H9 (cell line): ENCODE measurements around the gene GRIK3. TPM values are rescaled to one million over a fixed set of nuclear protein-coding genes. Genes with fewer than 3 reads are reported as not detected.

Experiments
- DNase-seq: peaks from one replicate; pipeline ENCODE4 v3.0.0-alpha.2; 2017
- H2AFZ ChIP-seq: one replicate; pipeline ENCODE4 v1.6.1; 2013; ENCODE audit warnings: mild to moderate bottlenecking, low read length, control low read depth, moderate library complexity
- H2AK5ac ChIP-seq: 2 replicates; pipeline ENCODE4 v1.6.1; 2013; ENCODE audit warnings: low read length, control low read depth, mixed read lengths; ENCODE audit not compliant: insufficient read length
- H2BK120ac ChIP-seq: one replicate; pipeline ENCODE4 v1.6.1; 2013; ENCODE audit warnings: low read depth, mild to moderate bottlenecking, low read length, control low read depth, inconsistent platforms; ENCODE audit not compliant: poor library complexity, severe bottlenecking
- H2BK12ac ChIP-seq: 2 replicates; pipeline ENCODE4 v1.6.1; 2013; ENCODE audit warnings: low read length, control low read depth, mixed read lengths, low read depth; ENCODE audit not compliant: insufficient read length
- H2BK15ac ChIP-seq: 2 replicates; pipeline ENCODE4 v1.6.1; 2013; ENCODE audit warnings: low read depth, low read length, control low read depth
- H2BK20ac ChIP-seq: one replicate; pipeline ENCODE4 v1.6.1; 2013; ENCODE audit warnings: low read depth, mild to moderate bottlenecking, low read length, control low read depth, inconsistent platforms; ENCODE audit not compliant: poor library complexity, severe bottlenecking
- H2BK5ac ChIP-seq: 2 replicates; pipeline ENCODE4 v1.6.1; 2013; ENCODE audit warnings: low read length, control low read depth, mixed read lengths; ENCODE audit not compliant: insufficient read length
- H3K14ac ChIP-seq: 2 replicates; pipeline ENCODE4 v1.6.1; 2013; ENCODE audit warnings: low read length, control low read depth; ENCODE audit not compliant: insufficient read depth
- H3K18ac ChIP-seq: 2 replicates; pipeline ENCODE4 v1.6.1; 2013; ENCODE audit warnings: low read depth, mild to moderate bottlenecking, mixed read lengths, low read length, control low read depth; ENCODE audit not compliant: insufficient read length
- H3K23ac ChIP-seq: 2 replicates; pipeline ENCODE4 v1.6.1; 2013; ENCODE audit warnings: low read length, control low read depth, mixed read lengths, low read depth; ENCODE audit not compliant: insufficient read length
- H3K23me2 ChIP-seq: 2 replicates; pipeline ENCODE4 v1.6.1; 2013; ENCODE audit warnings: low read depth, mild to moderate bottlenecking, mixed read lengths, low read length, control low read depth; ENCODE audit not compliant: insufficient read length, poor library complexity, severe bottlenecking
- H3K27ac ChIP-seq: 2 replicates; pipeline ENCODE4 v1.5.1; 2013; ENCODE audit warnings: low read length, control low read depth, mixed read lengths, low read depth; ENCODE audit not compliant: insufficient read length
- H3K27me3 ChIP-seq: 2 replicates; pipeline ENCODE4 v1.6.1; 2013; ENCODE audit warnings: low read length, control low read depth, inconsistent platforms; ENCODE audit not compliant: insufficient read depth
- H3K4ac ChIP-seq: 2 replicates; pipeline ENCODE4 v1.6.1; 2013; ENCODE audit warnings: low read depth, mild to moderate bottlenecking, control low read depth, inconsistent platforms, low read length, moderate library complexity
- H3K4me1 ChIP-seq: 2 replicates; pipeline ENCODE4 v1.6.1; 2013; ENCODE audit warnings: low read length, control low read depth, inconsistent platforms; ENCODE audit not compliant: insufficient read depth
- H3K4me2 ChIP-seq: 2 replicates; pipeline ENCODE4 v1.6.1; 2013; ENCODE audit warnings: low read length, control low read depth, mixed read lengths; ENCODE audit not compliant: insufficient read length, insufficient read depth
- H3K56ac ChIP-seq: 2 replicates; pipeline ENCODE4 v1.6.1; 2013; ENCODE audit warnings: low read depth, mild to moderate bottlenecking, mixed read lengths, low read length, control low read depth; ENCODE audit not compliant: insufficient read length
- H3K79me1 ChIP-seq: 2 replicates; pipeline ENCODE4 v1.6.1; 2013; ENCODE audit warnings: low read depth, mild to moderate bottlenecking, moderate library complexity, low read length, control low read depth, inconsistent platforms; ENCODE audit not compliant: insufficient read depth, poor library complexity, severe bottlenecking
- H3K79me2 ChIP-seq: 2 replicates; pipeline ENCODE4 v1.6.1; 2013; ENCODE audit warnings: low read length, control low read depth, inconsistent platforms; ENCODE audit not compliant: insufficient read depth
- H3K9ac ChIP-seq: 2 replicates; pipeline ENCODE4 v1.6.1; 2013; ENCODE audit warnings: low read length, control low read depth, mixed read lengths; ENCODE audit not compliant: insufficient read length; ENCODE audit errors: extremely low read depth
- H3K9me3 ChIP-seq: one replicate; pipeline ENCODE4 v1.6.1; 2013; ENCODE audit warnings: low read depth, low read length, inconsistent platforms; ENCODE audit not compliant: control insufficient read depth
- H3T11ph ChIP-seq: one replicate; pipeline ENCODE4 v1.6.1; 2013; ENCODE audit warnings: mild to moderate bottlenecking, low read length, control low read depth, inconsistent platforms
- H4K20me1 ChIP-seq: one replicate; pipeline ENCODE4 v1.6.1; 2013; ENCODE audit not compliant: control insufficient read depth, insufficient read length, insufficient read depth
- H4K5ac ChIP-seq: 2 replicates; pipeline ENCODE4 v1.6.1; 2013; ENCODE audit warnings: low read depth, mild to moderate bottlenecking, mixed read lengths, low read length, control low read depth; ENCODE audit not compliant: insufficient read length
- H4K8ac ChIP-seq: replicated peaks from 2 replicates; pipeline ENCODE4 v1.6.1; 2013; ENCODE audit warnings: low read length, control low read depth, mixed read lengths, low read depth; ENCODE audit not compliant: insufficient read length
- H4K91ac ChIP-seq: 2 replicates; pipeline ENCODE4 v1.6.1; 2013; ENCODE audit warnings: low read depth, mild to moderate bottlenecking, moderate library complexity, mixed read lengths, low read length, control low read depth; ENCODE audit not compliant: insufficient read length
- H3K27ac Mint-ChIP-seq, 3 experiments: 2 replicates in 2 of 3; 3 replicates in 1 of 3; pipeline ENCODE4 v1.8.0; 2020 to 2021; ENCODE audit warnings: mixed read lengths in 3 of 3, mild to moderate bottlenecking in 1 of 3, moderate library complexity in 1 of 3
- H3K27me3 Mint-ChIP-seq: 2 replicates; pipeline ENCODE4 v1.8.0; 2021; ENCODE audit warnings: low read depth, mild to moderate bottlenecking, moderate library complexity, mixed read lengths
- H3K36me3 Mint-ChIP-seq, 3 experiments: 2 replicates in 2 of 3; 3 replicates in 1 of 3; pipeline ENCODE4 v1.8.0; 2020 to 2021; ENCODE audit warnings: low read depth in 3 of 3, mixed read lengths in 3 of 3; ENCODE audit not compliant: insufficient read depth in 1 of 3
- H3K4me1 Mint-ChIP-seq, 2 experiments: 2 replicates each; pipeline ENCODE4 v1.8.0; 2020; ENCODE audit warnings: mixed read lengths in 2 of 2
- H3K4me3 Mint-ChIP-seq, 2 experiments: 2 replicates in 1 of 2; 3 replicates in 1 of 2; pipeline ENCODE4 v1.8.0; 2020 to 2021; ENCODE audit warnings: mild to moderate bottlenecking in 2 of 2, mixed read lengths in 2 of 2, moderate library complexity in 1 of 2
- H3K9me3 Mint-ChIP-seq, 2 experiments: 2 replicates in 1 of 2; 3 replicates in 1 of 2; pipeline ENCODE4 v1.8.0; 2020; ENCODE audit warnings: mild to moderate bottlenecking in 2 of 2, mixed read lengths in 2 of 2, moderate library complexity in 1 of 2
- WGBS: extraction: QIAGEN DNeasy Blood & Tissue Kit; methylation state at CpG from one replicate; pipeline ENCODE4 v1.1.7; 2013; ENCODE audit warnings: missing lambda C conversion rate, low lambda C conversion rate, mixed read lengths; ENCODE audit not compliant: insufficient read length; ENCODE audit errors: extremely low coverage; 5-methylcytosine and 5-hydroxymethylcytosine counted together
- total RNA-seq: library from RNA; stranded (reverse); gene quantifications from 2 replicates; pipeline ENCODE4 v1.2.1, GENCODE V29; 2021
- TF ChIP-seq, protein P1 (sequence below): fragments of 200-600 bp; sonication (generic); conservative IDR thresholded peaks from 3 replicates; pipeline ENCODE4 v1.8.0; 2021; ENCODE audit warnings: antibody characterized with exemption, mild to moderate bottlenecking

The GRIK3 gene
- total RNA-seq, 1 experiment from 2014 or later, result 1.7 TPM

DNA sequence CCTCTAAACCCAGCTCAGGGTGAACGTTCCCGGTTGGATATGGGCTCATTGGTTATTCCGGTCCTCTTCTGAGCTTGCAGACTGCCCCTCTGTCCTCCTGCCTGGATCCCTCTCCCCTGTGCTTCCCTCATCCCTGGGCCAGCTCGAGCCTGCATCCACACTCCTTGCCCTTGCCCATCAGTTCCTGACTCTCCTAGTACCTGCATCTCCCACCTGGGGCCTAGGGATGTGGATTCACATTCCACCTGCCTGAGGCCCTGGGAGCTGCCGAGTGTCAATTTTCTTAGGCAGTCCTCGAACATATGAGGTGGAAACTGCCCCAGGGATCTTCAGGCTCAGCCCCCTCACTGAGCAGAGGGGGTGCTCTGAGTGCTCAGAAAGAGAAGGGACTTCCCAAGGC is 252.2 kb downstream of the GRIK3 start:
- WGBS, result no CpG with 5 or more reads among the region's 6 CpGs
- Histone ChIP-seq H3T11ph (no peak overlapping the region), H3K9ac (no peak overlapping the region), H2AK5ac (no peak overlapping the region), H3K4me1 (no peaks in the 10 kb centered on the region), H3K79me1 (no peaks in the 10 kb centered on the region), H3K9me3 (no peaks in the 10 kb centered on the region), H2BK120ac (no peak overlapping the region), H4K91ac (no peak overlapping the region), H4K20me1 (no peaks in the 10 kb centered on the region), H2BK20ac (no peak overlapping the region), H3K23ac (no peak overlapping the region), H2BK12ac (no peak overlapping the region), H3K4ac (no peak overlapping the region), H4K5ac (no peak overlapping the region), H2BK15ac (no peak overlapping the region), H4K8ac (no peak overlapping the region), H3K14ac (no peak overlapping the region), H3K4me2 (no peak overlapping the region), H3K27me3 (no peaks in the 10 kb centered on the region), H3K79me2 (no peaks in the 10 kb centered on the region), H3K23me2 (no peaks in the 10 kb centered on the region), H3K56ac (no peak overlapping the region), H2BK5ac (no peak overlapping the region), H2AFZ (no peak overlapping the region), H3K27ac (no peak overlapping the region), H3K18ac (no peak overlapping the region)
- H3K27ac Mint-ChIP-seq, result peak overlapping the region in 1 of 3 experiments; percentile 8; a peak in 1 of 7 replicates
- DNase-seq, result no peak
- TF ChIP-seq, protein P1, sequence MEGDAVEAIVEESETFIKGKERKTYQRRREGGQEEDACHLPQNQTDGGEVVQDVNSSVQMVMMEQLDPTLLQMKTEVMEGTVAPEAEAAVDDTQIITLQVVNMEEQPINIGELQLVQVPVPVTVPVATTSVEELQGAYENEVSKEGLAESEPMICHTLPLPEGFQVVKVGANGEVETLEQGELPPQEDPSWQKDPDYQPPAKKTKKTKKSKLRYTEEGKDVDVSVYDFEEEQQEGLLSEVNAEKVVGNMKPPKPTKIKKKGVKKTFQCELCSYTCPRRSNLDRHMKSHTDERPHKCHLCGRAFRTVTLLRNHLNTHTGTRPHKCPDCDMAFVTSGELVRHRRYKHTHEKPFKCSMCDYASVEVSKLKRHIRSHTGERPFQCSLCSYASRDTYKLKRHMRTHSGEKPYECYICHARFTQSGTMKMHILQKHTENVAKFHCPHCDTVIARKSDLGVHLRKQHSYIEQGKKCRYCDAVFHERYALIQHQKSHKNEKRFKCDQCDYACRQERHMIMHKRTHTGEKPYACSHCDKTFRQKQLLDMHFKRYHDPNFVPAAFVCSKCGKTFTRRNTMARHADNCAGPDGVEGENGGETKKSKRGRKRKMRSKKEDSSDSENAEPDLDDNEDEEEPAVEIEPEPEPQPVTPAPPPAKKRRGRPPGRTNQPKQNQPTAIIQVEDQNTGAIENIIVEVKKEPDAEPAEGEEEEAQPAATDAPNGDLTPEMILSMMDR, result no peak
- H3K27me3 Mint-ChIP-seq, result peaks cover 18% of the 10 kb centered on the region
- H3K36me3 Mint-ChIP-seq, result no peaks in the 10 kb centered on the region
- no peaks in the 10 kb centered on the region for H3K9me3 Mint-ChIP-seq
- H3K4me1 Mint-ChIP-seq, result peaks cover 9 to 14% of the 10 kb centered on the region in 2 experiments
- no peak overlapping the region for H3K4me3 Mint-ChIP-seq
